H1 (cell line): ENCODE data around the gene IPO13. TPM values are rescaled to one million over a fixed set of nuclear protein-coding genes. Genes with fewer than 3 reads are reported as not detected.

Source experiments
- CTBP2 ChIP-seq: IDR thresholded peaks from 2 replicates; pipeline ENCODE4 v1.7.0; 2011; ENCODE audit warnings: borderline replicate concordance, mild to moderate bottlenecking, moderate library complexity, mixed read lengths, low read length; ENCODE audit not compliant: insufficient read depth, insufficient read length
- EP300 ChIP-seq, 2 experiments: IDR thresholded peaks; 1 replicate in 1 of 2; 2 replicates in 1 of 2; pipeline ENCODE4 v1.6.1; 2011 to 2012; ENCODE audit warnings: low read depth in 2 of 2, low read length in 2 of 2, mild to moderate bottlenecking in 2 of 2, borderline replicate concordance in 1 of 2, inconsistent platforms in 1 of 2, moderate library complexity in 1 of 2
- RBBP5 ChIP-seq: IDR thresholded peaks from 2 replicates; pipeline ENCODE4 v1.7.1; 2012; ENCODE audit warnings: low read depth, mild to moderate bottlenecking, inconsistent platforms, low read length, moderate library complexity, borderline replicate concordance
- polyA plus RNA-seq, 7 experiments: library from polyadenylated mRNA; depleted of rRNA in 3 of 7; stranded (reverse) in 5 of 7; unstranded in 2 of 7; fragments of >200 nt in 5 of 7; fragments of 200-250 nt in 2 of 7; gene quantifications; 1 replicate in 5 of 7; 2 replicates in 1 of 7; 4 replicates in 1 of 7; pipeline versions ENCODE4 v1.2.1 to v1.2.3, GENCODE V29; 2011 to 2013; ENCODE audit warnings: missing spikeins in 2 of 7, mixed read lengths in 2 of 7
- total RNA-seq: library from RNA; stranded (reverse); fragmentation: NEBNext Ultra II Directional; extraction: Animal tissue kit (Norgen Biotek cat#: 25700); gene quantifications from 2 replicates; pipeline ENCODE4 v1.2.1, GENCODE V29; 2021
- TF ChIP-seq, protein P1 (sequence below): fragments of 300-600 bp; sonication (generic); IDR thresholded peaks from 2 replicates; pipeline ENCODE4 v1.7.1; 2012; ENCODE audit warnings: low read length, moderate library complexity, mild to moderate bottlenecking, inconsistent platforms; ENCODE audit not compliant: insufficient replicate concordance
- TF ChIP-seq, protein P2 (sequence below), 3 experiments: IDR thresholded peaks; 1 replicate in 2 of 3; 2 replicates in 1 of 3; pipeline versions ENCODE4 v1.5.1 to v1.6.1; 2011; ENCODE audit warnings: low read length in 3 of 3, mild to moderate bottlenecking in 3 of 3, inconsistent platforms in 2 of 3, low read depth in 1 of 3, moderate library complexity in 1 of 3; ENCODE audit not compliant: insufficient read depth in 1 of 3; ENCODE audit errors: control extremely low read depth in 1 of 3

The IPO13 gene
- total and polyA plus RNA-seq, 2 of the 8 experiments (the other 6 are each of a cell fraction or from before 2014, with no cell fraction given) = 23.0 to 27.0 TPM

DNA sequence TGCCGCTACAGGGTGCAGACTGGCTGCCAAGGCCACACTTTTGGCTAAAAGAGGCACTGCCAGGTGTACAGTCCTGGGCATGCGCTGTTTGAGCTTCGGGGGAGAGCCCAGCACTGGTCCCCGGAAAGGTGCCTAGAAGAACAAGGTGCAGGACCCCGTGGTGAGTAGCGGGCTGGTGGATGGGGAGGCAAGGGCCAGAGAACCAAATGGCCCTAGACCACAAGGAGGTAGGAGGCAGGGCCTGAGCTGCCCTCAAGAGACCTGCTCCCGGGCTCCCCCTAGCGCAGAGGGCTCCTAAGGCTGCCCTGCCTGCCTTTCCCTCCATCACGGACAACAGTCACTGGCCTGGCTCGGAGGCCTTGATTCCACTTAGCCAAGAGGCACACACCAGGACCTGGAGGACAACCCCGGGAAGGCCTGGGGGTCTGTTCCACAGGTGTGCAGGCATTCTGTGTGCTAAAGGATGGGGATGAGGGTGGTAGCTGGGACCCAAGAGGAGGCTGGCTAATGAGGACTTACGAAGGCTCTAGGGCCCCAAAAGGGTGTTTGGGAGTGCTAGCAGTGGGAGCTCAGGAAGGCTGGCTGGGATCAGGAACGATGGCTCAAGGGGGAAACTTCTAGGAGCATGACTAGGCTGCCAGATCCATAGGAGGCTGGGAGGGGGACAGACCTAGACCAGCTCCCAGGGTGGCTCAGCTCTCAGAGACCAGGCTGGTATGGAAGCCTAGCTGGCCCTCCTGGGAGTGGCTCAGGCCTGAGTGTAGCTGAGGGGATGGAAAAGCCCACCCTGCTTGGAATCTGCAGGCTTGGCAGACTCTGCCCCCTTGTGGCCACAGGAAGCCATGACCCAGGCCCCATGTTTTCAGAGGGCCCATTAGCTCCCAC, 12.4 kb upstream of the IPO13 start (continued):
- TF ChIP-seq, protein P1, sequence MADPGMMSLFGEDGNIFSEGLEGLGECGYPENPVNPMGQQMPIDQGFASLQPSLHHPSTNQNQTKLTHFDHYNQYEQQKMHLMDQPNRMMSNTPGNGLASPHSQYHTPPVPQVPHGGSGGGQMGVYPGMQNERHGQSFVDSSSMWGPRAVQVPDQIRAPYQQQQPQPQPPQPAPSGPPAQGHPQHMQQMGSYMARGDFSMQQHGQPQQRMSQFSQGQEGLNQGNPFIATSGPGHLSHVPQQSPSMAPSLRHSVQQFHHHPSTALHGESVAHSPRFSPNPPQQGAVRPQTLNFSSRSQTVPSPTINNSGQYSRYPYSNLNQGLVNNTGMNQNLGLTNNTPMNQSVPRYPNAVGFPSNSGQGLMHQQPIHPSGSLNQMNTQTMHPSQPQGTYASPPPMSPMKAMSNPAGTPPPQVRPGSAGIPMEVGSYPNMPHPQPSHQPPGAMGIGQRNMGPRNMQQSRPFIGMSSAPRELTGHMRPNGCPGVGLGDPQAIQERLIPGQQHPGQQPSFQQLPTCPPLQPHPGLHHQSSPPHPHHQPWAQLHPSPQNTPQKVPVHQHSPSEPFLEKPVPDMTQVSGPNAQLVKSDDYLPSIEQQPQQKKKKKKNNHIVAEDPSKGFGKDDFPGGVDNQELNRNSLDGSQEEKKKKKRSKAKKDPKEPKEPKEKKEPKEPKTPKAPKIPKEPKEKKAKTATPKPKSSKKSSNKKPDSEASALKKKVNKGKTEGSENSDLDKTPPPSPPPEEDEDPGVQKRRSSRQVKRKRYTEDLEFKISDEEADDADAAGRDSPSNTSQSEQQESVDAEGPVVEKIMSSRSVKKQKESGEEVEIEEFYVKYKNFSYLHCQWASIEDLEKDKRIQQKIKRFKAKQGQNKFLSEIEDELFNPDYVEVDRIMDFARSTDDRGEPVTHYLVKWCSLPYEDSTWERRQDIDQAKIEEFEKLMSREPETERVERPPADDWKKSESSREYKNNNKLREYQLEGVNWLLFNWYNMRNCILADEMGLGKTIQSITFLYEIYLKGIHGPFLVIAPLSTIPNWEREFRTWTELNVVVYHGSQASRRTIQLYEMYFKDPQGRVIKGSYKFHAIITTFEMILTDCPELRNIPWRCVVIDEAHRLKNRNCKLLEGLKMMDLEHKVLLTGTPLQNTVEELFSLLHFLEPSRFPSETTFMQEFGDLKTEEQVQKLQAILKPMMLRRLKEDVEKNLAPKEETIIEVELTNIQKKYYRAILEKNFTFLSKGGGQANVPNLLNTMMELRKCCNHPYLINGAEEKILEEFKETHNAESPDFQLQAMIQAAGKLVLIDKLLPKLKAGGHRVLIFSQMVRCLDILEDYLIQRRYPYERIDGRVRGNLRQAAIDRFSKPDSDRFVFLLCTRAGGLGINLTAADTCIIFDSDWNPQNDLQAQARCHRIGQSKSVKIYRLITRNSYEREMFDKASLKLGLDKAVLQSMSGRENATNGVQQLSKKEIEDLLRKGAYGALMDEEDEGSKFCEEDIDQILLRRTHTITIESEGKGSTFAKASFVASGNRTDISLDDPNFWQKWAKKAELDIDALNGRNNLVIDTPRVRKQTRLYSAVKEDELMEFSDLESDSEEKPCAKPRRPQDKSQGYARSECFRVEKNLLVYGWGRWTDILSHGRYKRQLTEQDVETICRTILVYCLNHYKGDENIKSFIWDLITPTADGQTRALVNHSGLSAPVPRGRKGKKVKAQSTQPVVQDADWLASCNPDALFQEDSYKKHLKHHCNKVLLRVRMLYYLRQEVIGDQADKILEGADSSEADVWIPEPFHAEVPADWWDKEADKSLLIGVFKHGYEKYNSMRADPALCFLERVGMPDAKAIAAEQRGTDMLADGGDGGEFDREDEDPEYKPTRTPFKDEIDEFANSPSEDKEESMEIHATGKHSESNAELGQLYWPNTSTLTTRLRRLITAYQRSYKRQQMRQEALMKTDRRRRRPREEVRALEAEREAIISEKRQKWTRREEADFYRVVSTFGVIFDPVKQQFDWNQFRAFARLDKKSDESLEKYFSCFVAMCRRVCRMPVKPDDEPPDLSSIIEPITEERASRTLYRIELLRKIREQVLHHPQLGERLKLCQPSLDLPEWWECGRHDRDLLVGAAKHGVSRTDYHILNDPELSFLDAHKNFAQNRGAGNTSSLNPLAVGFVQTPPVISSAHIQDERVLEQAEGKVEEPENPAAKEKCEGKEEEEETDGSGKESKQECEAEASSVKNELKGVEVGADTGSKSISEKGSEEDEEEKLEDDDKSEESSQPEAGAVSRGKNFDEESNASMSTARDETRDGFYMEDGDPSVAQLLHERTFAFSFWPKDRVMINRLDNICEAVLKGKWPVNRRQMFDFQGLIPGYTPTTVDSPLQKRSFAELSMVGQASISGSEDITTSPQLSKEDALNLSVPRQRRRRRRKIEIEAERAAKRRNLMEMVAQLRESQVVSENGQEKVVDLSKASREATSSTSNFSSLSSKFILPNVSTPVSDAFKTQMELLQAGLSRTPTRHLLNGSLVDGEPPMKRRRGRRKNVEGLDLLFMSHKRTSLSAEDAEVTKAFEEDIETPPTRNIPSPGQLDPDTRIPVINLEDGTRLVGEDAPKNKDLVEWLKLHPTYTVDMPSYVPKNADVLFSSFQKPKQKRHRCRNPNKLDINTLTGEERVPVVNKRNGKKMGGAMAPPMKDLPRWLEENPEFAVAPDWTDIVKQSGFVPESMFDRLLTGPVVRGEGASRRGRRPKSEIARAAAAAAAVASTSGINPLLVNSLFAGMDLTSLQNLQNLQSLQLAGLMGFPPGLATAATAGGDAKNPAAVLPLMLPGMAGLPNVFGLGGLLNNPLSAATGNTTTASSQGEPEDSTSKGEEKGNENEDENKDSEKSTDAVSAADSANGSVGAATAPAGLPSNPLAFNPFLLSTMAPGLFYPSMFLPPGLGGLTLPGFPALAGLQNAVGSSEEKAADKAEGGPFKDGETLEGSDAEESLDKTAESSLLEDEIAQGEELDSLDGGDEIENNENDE = no peak
- TF ChIP-seq RBBP5 (no peak), CTBP2 (peak; percentile 46), EP300 (IDR thresholded peaks at IDR 0.05; ENCODE audit: borderline replicate concordance in 1 of 2, low read depth in 2 of 2, low read length in 2 of 2) (0 out of 3 replicates have a peak, but pooled peaks of 1 of the 2 experiments have one; percentile 36)
- TF ChIP-seq, protein P2, sequence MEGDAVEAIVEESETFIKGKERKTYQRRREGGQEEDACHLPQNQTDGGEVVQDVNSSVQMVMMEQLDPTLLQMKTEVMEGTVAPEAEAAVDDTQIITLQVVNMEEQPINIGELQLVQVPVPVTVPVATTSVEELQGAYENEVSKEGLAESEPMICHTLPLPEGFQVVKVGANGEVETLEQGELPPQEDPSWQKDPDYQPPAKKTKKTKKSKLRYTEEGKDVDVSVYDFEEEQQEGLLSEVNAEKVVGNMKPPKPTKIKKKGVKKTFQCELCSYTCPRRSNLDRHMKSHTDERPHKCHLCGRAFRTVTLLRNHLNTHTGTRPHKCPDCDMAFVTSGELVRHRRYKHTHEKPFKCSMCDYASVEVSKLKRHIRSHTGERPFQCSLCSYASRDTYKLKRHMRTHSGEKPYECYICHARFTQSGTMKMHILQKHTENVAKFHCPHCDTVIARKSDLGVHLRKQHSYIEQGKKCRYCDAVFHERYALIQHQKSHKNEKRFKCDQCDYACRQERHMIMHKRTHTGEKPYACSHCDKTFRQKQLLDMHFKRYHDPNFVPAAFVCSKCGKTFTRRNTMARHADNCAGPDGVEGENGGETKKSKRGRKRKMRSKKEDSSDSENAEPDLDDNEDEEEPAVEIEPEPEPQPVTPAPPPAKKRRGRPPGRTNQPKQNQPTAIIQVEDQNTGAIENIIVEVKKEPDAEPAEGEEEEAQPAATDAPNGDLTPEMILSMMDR (IDR thresholded peaks at IDR 0.05; ENCODE audit: control extremely low read depth in 1 of 3, insufficient read depth in 1 of 3, low read depth in 1 of 3, low read length in 3 of 3) = peak in 2 of 3 experiments; percentile 97 to 98; a peak in 3 of 4 replicates
